MCF 10A (cell line): ENCODE data around the gene LATS2. TPM values are rescaled to one million over a fixed set of nuclear protein-coding genes. Genes with fewer than 3 reads are reported as not detected.

Experiments used
- BruUV-seq: library from RNA; stranded (reverse); fragments of 400-500 nt; replicated peaks from 2 replicates; lab custom pipeline; 2021; lab: Mats Ljungman, UMichigan
- CTCF ChIA-PET: fragments of 300-600 bp; sonication (Branson Sonifier 250); formaldehyde crosslinking; extraction: SDS; loops from one replicate; lab custom pipeline; 2021; ENCODE audit warnings: antibody characterized with exemption, inconsistent platforms; lab: Yijun Ruan, JAX
- POLR2A ChIA-PET: fragments of 300-600, 350-650 bp; sonication (Branson Sonifier 250); formaldehyde crosslinking; extraction: SDS; loops from one replicate; lab custom pipeline; 2020; ENCODE audit warnings: antibody characterized with exemption, inconsistent platforms; lab: Yijun Ruan, JAX
- DNase-seq: peaks from one replicate; pipeline ENCODE4 v3.0.0-alpha.2; 2018; ENCODE audit not compliant: unreplicated experiment
- H3K27ac Mint-ChIP-seq: one replicate; pipeline ENCODE4 v1.8.0; 2022; ENCODE audit warnings: mild to moderate bottlenecking, low read depth, mixed read lengths; ENCODE audit not compliant: unreplicated experiment
- H3K27me3 Mint-ChIP-seq: one replicate; pipeline ENCODE4 v1.8.0; 2022; ENCODE audit warnings: mixed read lengths; ENCODE audit not compliant: insufficient read depth, unreplicated experiment
- H3K36me3 Mint-ChIP-seq: one replicate; pipeline ENCODE4 v1.8.0; 2022; ENCODE audit warnings: mild to moderate bottlenecking, moderate library complexity, mixed read lengths; ENCODE audit not compliant: insufficient read depth, unreplicated experiment
- H3K4me1 Mint-ChIP-seq: one replicate; pipeline ENCODE4 v1.8.0; 2022; ENCODE audit warnings: mixed read lengths; ENCODE audit not compliant: insufficient read depth, unreplicated experiment
- H3K4me3 Mint-ChIP-seq: one replicate; pipeline ENCODE4 v1.8.0; 2022; ENCODE audit warnings: mild to moderate bottlenecking, moderate library complexity, mixed read lengths; ENCODE audit not compliant: unreplicated experiment
- H3K9me3 Mint-ChIP-seq: one replicate; pipeline ENCODE4 v1.8.0; 2022; ENCODE audit warnings: mixed read lengths; ENCODE audit not compliant: unreplicated experiment
- CTCF ChIP-seq: fragments of 200-600 bp; IDR thresholded peaks from one replicate; pipeline ENCODE4 v1.8.0; 2022; ENCODE audit warnings: antibody characterized with exemption, mild to moderate bottlenecking; ENCODE audit not compliant: unreplicated experiment
- intact Hi-C: fragments of 100-400 bp; cut with micrococcal nuclease; formaldehyde crosslinking; loops from 2 replicates; pipeline ENCODE4 v1.14.1; 2022
- total RNA-seq: library from RNA; stranded (reverse); gene quantifications from 2 replicates; pipeline ENCODE4 v1.2.3, GENCODE V29; 2022

Gene LATS2
- total RNA-seq, 1 experiment from 2014 or later = 32.3 TPM

GRCh38 chr13:21005193-21005592, 56.2 kb downstream of the LATS2 start:
- intact Hi-C loops = no loop called here
- H3K4me3 Mint-ChIP-seq = no peak overlapping the region
- DNase-seq = no peak
- peaks cover 33% of the 10 kb centered on the region for H3K36me3 Mint-ChIP-seq
- H3K4me1 Mint-ChIP-seq = peaks cover 3% of the 10 kb centered on the region
- no peaks in the 10 kb centered on the region for H3K9me3 Mint-ChIP-seq
- H3K27ac Mint-ChIP-seq = no peak overlapping the region
- TF ChIP-seq CTCF = no peak
- POLR2A ChIA-PET = interaction anchor here (1.7 kb wide), 1 partner anchor 12 kb away, joined by 4 read pairs; no protein-coding TSS in a partner anchor
- no TSS peak for BruUV-seq
- H3K27me3 Mint-ChIP-seq = no peaks in the 10 kb centered on the region
- CTCF ChIA-PET = interaction anchor here (0.7 kb wide), 1 partner anchor 17 kb away, joined by 3 read pairs; no protein-coding TSS in a partner anchor

GRCh38 chr13:21001471-21001870, 59.9 kb downstream of the LATS2 start:
- intact Hi-C loops = no loop called here
- peaks cover 28% of the 10 kb centered on the region for H3K36me3 Mint-ChIP-seq
- DNase-seq = no peak
- no peak for TF ChIP-seq CTCF
- no peak overlapping the region for H3K27ac Mint-ChIP-seq
- ChIA-PET CTCF (interaction anchor here (1.1 kb wide), 1 partner anchor 14 kb away, joined by 3 read pairs; no protein-coding TSS in a partner anchor), POLR2A (interaction anchor here (0.6 kb wide), 1 partner anchor 68 kb away, joined by 3 read pairs; no protein-coding TSS in a partner anchor)
- no peaks in the 10 kb centered on the region for H3K4me1 Mint-ChIP-seq
- H3K27me3 Mint-ChIP-seq = no peaks in the 10 kb centered on the region
- H3K4me3 Mint-ChIP-seq = no peak overlapping the region
- H3K9me3 Mint-ChIP-seq = no peaks in the 10 kb centered on the region
- BruUV-seq = no TSS peak

GRCh38 chr13:21000647-21001046, 60.7 kb downstream of the LATS2 start:
- ChIA-PET POLR2A (no interaction called here), CTCF (interaction anchor here (1.1 kb wide), 1 partner anchor 15 kb away, joined by 3 read pairs; no protein-coding TSS in a partner anchor)
- intact Hi-C loops = no loop called here
- H3K27me3 Mint-ChIP-seq = no peaks in the 10 kb centered on the region
- H3K36me3 Mint-ChIP-seq = peaks cover 30% of the 10 kb centered on the region
- H3K9me3 Mint-ChIP-seq = no peaks in the 10 kb centered on the region
- DNase-seq = no peak
- no peak overlapping the region for H3K27ac Mint-ChIP-seq
- no peak overlapping the region for H3K4me3 Mint-ChIP-seq
- TF ChIP-seq CTCF = no peak
- no TSS peak for BruUV-seq
- H3K4me1 Mint-ChIP-seq = no peaks in the 10 kb centered on the region

DNA sequence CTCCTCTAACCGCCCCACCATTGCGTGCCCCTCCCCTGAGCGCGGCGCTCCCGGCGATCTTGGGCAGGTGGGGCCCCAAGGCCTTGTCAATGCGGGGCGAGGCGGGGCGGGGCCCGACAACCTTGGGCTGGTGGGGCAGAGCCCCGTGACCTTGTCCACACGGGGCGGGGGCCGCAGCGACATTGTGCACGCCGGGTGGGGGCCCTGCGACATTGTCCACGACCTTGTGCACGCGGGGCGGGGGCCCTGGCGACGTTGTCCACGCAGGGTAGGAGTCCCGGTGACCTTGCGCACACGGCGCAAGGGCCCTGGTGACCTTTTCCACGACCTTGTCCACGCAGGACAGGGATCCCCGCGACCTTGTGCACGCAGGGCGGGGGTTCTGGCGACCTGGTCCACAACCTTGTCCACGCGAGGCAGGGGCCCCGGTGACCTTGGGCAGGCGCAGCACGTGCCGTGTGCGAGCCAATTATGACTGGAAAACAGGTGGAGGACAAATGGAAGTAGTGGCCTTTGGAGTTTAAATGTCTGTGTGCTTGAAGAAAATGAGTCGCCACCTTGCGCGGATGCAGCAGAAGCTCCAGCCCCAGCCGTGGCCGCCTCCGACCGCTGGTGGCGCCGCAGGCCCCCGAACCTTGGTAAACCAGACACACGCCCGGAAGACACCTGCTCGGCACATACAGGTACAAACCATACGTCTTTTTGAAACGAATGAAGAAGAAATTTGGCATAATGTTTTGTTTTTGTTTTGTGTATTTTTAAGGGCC, 62.6 kb downstream of the LATS2 start:
- Mint-ChIP-seq H3K36me3 (peaks cover 30% of the 10 kb centered on the region), H3K9me3 (no peaks in the 10 kb centered on the region), H3K4me1 (peaks cover 12% of the 10 kb centered on the region), H3K4me3 (no peak overlapping the region), H3K27ac (no peak overlapping the region), H3K27me3 (no peaks in the 10 kb centered on the region)
- no TSS peak for BruUV-seq
- DNase-seq = no peak
- intact Hi-C loops = no loop called here
- no peak for TF ChIP-seq CTCF
- ChIA-PET POLR2A (interaction anchor here (1.1 kb wide), 1 partner anchor 16 kb away, joined by 3 read pairs; no protein-coding TSS in a partner anchor), CTCF (no interaction called here)
